G401.6 (cell line): ENCODE measurements around the gene SHISA9.
"Not testable (repeated sequence)": the region's sequence is repeated elsewhere in the genome, so short reads cannot be mapped to it uniquely, and the experiment has no call there.

Experiments
- FAIRE-seq: peaks from 2 replicates; lab custom pipeline; 2012; peaks lifted over from hg19 to GRCh38; lab: Jason Lieb, UNC

SHISA9 gene

GRCh38 chr16:12901597-12902461 is at the start of gene SHISA9:
SHISA9 (plus strand) TSS chr16:12901598.
- FAIRE-seq: no peak

GRCh38 chr16:12853972-12854371 is 47.4 kb upstream of the SHISA9 start:
- FAIRE-seq: no peak

- FAIRE-seq: not testable (repeated sequence)
Observed at GRCh38 chr16:12857435-12857834, 44.0 kb upstream of the SHISA9 start.

GRCh38 chr16:12862327-12862726 is 39.1 kb upstream of the SHISA9 start:
- no peak for FAIRE-seq

GRCh38 chr16:12862941-12863340 is 38.5 kb upstream of the SHISA9 start:
- FAIRE-seq: no peak

GRCh38 chr16:12866981-12867551 is 34.3 kb upstream of the SHISA9 start:
- no peak for FAIRE-seq

- no peak for FAIRE-seq
Observed at GRCh38 chr16:12868169-12868568, 33.2 kb upstream of the SHISA9 start.

GRCh38 chr16:12868788-12869187 is 32.6 kb upstream of the SHISA9 start:
- FAIRE-seq: no peak

- FAIRE-seq: no peak
Observed at GRCh38 chr16:12869698-12870427, 31.5 kb upstream of the SHISA9 start.

- FAIRE-seq: no peak
Observed at GRCh38 chr16:12871784-12872183, 29.6 kb upstream of the SHISA9 start.

GRCh38 chr16:12874186-12874585 is 27.2 kb upstream of the SHISA9 start:
- FAIRE-seq: no peak

- no peak for FAIRE-seq
Observed at GRCh38 chr16:12876778-12877177, 24.6 kb upstream of the SHISA9 start.

GRCh38 chr16:12878973-12879372 is 22.4 kb upstream of the SHISA9 start:
- no peak for FAIRE-seq

- no peak for FAIRE-seq
Observed at GRCh38 chr16:12879812-12880211, 21.6 kb upstream of the SHISA9 start.

GRCh38 chr16:12881182-12881581 is 20.2 kb upstream of the SHISA9 start:
- FAIRE-seq: no peak

GRCh38 chr16:12881740-12882139 is 19.7 kb upstream of the SHISA9 start:
- no peak for FAIRE-seq

GRCh38 chr16:12885742-12886141 is 15.7 kb upstream of the SHISA9 start:
- no peak for FAIRE-seq

GRCh38 chr16:12891836-12892235 is 9.6 kb upstream of the SHISA9 start:
- no peak for FAIRE-seq

- no peak for FAIRE-seq
Observed at GRCh38 chr16:12893050-12893750, 8.2 kb upstream of the SHISA9 start.

GRCh38 chr16:12896562-12896961 is 4.8 kb upstream of the SHISA9 start:
- FAIRE-seq: no peak

- FAIRE-seq: no peak
Observed at GRCh38 chr16:12898551-12898950, 2.8 kb upstream of the SHISA9 start.

GRCh38 chr16:12899529-12900143 is 1.8 kb upstream of the SHISA9 start:
- FAIRE-seq: no peak
